K562 (cell line): ENCODE results near the gene DALRD3. TPM values are rescaled to one million over a fixed set of nuclear protein-coding genes. Genes with fewer than 3 reads are reported as not detected.

Experiments used
- ATAC-seq: fragments of 200-7000 bp; cut with Tn5 transposase; 3 replicates; pipeline ENCODE4 v1.9.1; 2020; ENCODE audit warnings: moderate library complexity
- BruUV-seq: library from RNA; stranded (reverse); fragments of 400-500 nt; replicated peaks from 2 replicates; lab custom pipeline; 2021; lab: Mats Ljungman, UMichigan
- CTCF ChIA-PET: fragments of 300-600 bp; formaldehyde crosslinking; extraction: SDS; loops from one replicate; lab custom pipeline; 2021; ENCODE audit warnings: low intra/inter-chr PET ratio; lab: Yijun Ruan, JAX
- POLR2A ChIA-PET: fragments of 300-600, 350-650 bp; sonication (Branson Sonifier 250); formaldehyde crosslinking; extraction: SDS; loops from one replicate; lab custom pipeline; 2021; ENCODE audit warnings: antibody characterized with exemption, inconsistent platforms; lab: Yijun Ruan, JAX
- DNase-seq, 4 experiments: peaks; one replicate each; pipeline versions ENCODE4 v3.0.0 to v3.0.0-alpha.2; 2011 to 2018; ENCODE audit warnings: low spot score in 3 of 4, mixed read lengths in 3 of 4; ENCODE audit errors: extremely low read depth in 1 of 4
- FAIRE-seq: peaks from 2 replicates; lab custom pipeline; 2011; peaks lifted over from hg19 to GRCh38; lab: Jason Lieb, UNC
- H2AFZ ChIP-seq: 2 replicates; pipeline ENCODE4 v1.6.0; 2011; ENCODE audit warnings: low read depth, low read length, control low read depth, inconsistent platforms
- H3K27ac ChIP-seq: fragments of 200-600 bp; 3 replicates; pipeline ENCODE4 v1.8.0; 2011; ENCODE audit warnings: low read depth, mild to moderate bottlenecking, control low read depth, inconsistent platforms, low read length, moderate library complexity, mixed read lengths; ENCODE audit errors: extremely low read depth
- H3K27me3 ChIP-seq, 2 experiments: fragments of 300-600 bp in 1 of 2; 2 replicates in 1 of 2; 3 replicates in 1 of 2; pipeline versions ENCODE4 v1.6.0 to v1.8.0; 2011; ENCODE audit warnings: inconsistent platforms in 2 of 2, low read length in 2 of 2, mild to moderate bottlenecking in 1 of 2, mixed read lengths in 1 of 2, moderate library complexity in 1 of 2; ENCODE audit not compliant: control insufficient read depth in 2 of 2, insufficient read depth in 2 of 2
- H3K36me3 ChIP-seq: fragments of 300-600 bp; 3 replicates; pipeline ENCODE4 v1.8.0; 2011; ENCODE audit warnings: mild to moderate bottlenecking, low read length, inconsistent platforms; ENCODE audit not compliant: control insufficient read depth, insufficient read depth
- H3K4me1 ChIP-seq, 2 experiments: fragments of 200-600 bp in 1 of 2; replicated peaks in 1 of 2; 2 replicates in 1 of 2; 3 replicates in 1 of 2; pipeline versions ENCODE4 v1.5.1 to v1.8.0; 2011; ENCODE audit warnings: inconsistent platforms in 2 of 2, low read length in 2 of 2, mild to moderate bottlenecking in 1 of 2, mixed read lengths in 1 of 2, moderate library complexity in 1 of 2; ENCODE audit not compliant: control insufficient read depth in 2 of 2, insufficient read depth in 2 of 2
- H3K4me2 ChIP-seq: 2 replicates; pipeline ENCODE4 v1.6.1; 2011; ENCODE audit warnings: low read length, control low read depth, inconsistent platforms, mixed read lengths; ENCODE audit not compliant: insufficient read depth
- H3K4me3 ChIP-seq: fragments of 200-600 bp; sonication (generic), shearing (Covaris generic); 2 replicates; pipeline ENCODE4 v1.5.1; 2016; ENCODE audit warnings: control low read depth, inconsistent platforms
- H3K79me2 ChIP-seq: fragments of 200-600 bp; 3 replicates; pipeline ENCODE4 v1.8.0; 2011; ENCODE audit warnings: low read length, inconsistent platforms; ENCODE audit not compliant: control insufficient read depth, insufficient read depth
- H3K9ac ChIP-seq, 2 experiments: 2 replicates each; pipeline versions ENCODE4 v1.6.0 to v1.6.1; 2011; ENCODE audit warnings: low read depth in 2 of 2, low read length in 2 of 2, control low read depth in 1 of 2, inconsistent platforms in 1 of 2, mild to moderate bottlenecking in 1 of 2, mixed read lengths in 1 of 2; ENCODE audit not compliant: insufficient read depth in 1 of 2
- H3K9me1 ChIP-seq: one replicate; pipeline ENCODE4 v1.6.0; 2011; ENCODE audit warnings: inconsistent platforms, mild to moderate bottlenecking, low read length, moderate library complexity; ENCODE audit not compliant: control insufficient read depth, insufficient read depth
- H3K9me3 ChIP-seq: replicated peaks from 2 replicates; pipeline ENCODE4 v1.5.1; 2011; ENCODE audit warnings: low read depth, low read length, inconsistent platforms; ENCODE audit not compliant: control insufficient read depth, insufficient read depth
- H4K20me1 ChIP-seq: replicated peaks from 2 replicates; pipeline ENCODE4 v1.6.1; 2011; ENCODE audit warnings: low read length, inconsistent platforms, mixed read lengths; ENCODE audit not compliant: control insufficient read depth, insufficient read depth
- CBX2 ChIP-seq: fragments of 200-600 bp; sonication (generic); IDR thresholded peaks from one replicate; pipeline ENCODE4 v1.6.1; 2012; ENCODE audit warnings: mild to moderate bottlenecking, low read length, inconsistent platforms; ENCODE audit not compliant: insufficient read depth, poor library complexity, severe bottlenecking
- E2F3 ChIP-seq: fragments of 250-450 bp; sonication (Bioruptor Pico); IDR thresholded peaks from 2 replicates; pipeline ENCODE4 v1.4.0; 2020; ENCODE audit warnings: mild to moderate bottlenecking
- NFE2 ChIP-seq: IDR thresholded peaks from 2 replicates; pipeline ENCODE4 v1.6.1; 2014; ENCODE audit warnings: antibody characterized with exemption, low read depth
- POLR2AphosphoS2 ChIP-seq: IDR thresholded peaks from 2 replicates; pipeline ENCODE4 v1.6.1; 2012; ENCODE audit warnings: low read length, improper control_type of control experiment
- POLR2AphosphoS5 ChIP-seq: IDR thresholded peaks from 2 replicates; pipeline ENCODE4 v1.6.1; 2011; ENCODE audit warnings: mild to moderate bottlenecking, low read depth, low read length, moderate library complexity; ENCODE audit not compliant: control insufficient read depth, insufficient read depth
- WGBS: fragments of 100-300 bp; shearing (Covaris generic); methylation state at CpG from one replicate; pipeline ENCODE4 v1.1.6; 2016; ENCODE audit warnings: low coverage, mixed read lengths; ENCODE audit not compliant: insufficient coverage; ENCODE audit errors: missing lambda C conversion rate; 5-methylcytosine and 5-hydroxymethylcytosine counted together
- in situ Hi-C: fragments of 300-500 bp; cut with MboI; formaldehyde crosslinking; loops from 4 replicates; pipeline ENCODE4 v1.15.0; 2018; ENCODE audit warnings: inconsistent platforms, mixed read lengths
- intact Hi-C: fragments of 100-400 bp; cut with micrococcal nuclease; formaldehyde crosslinking; loops from 2 replicates; pipeline ENCODE4 v1.14.2; 2022
- polyA plus RNA-seq, 8 experiments: library from polyadenylated mRNA; depleted of rRNA in 4 of 8; stranded (reverse) in 5 of 8; unstranded in 3 of 8; fragments of >200 nt; fragmentation: Nextera tagmentation in 2 of 8; fragmentation: Illumina TruSeq in 1 of 8; extraction: Ambion mirVana in 2 of 8; extraction: Trizol in 1 of 8; gene quantifications; 2 replicates each; pipeline versions ENCODE4 v1.2.1 to v1.2.3, GENCODE V29; 2011 to 2014; ENCODE audit warnings: inconsistent platforms in 1 of 8, missing spikeins in 1 of 8
- total RNA-seq, 7 experiments: library from RNA; depleted of rRNA in 6 of 7; stranded (reverse); fragments of >200 nt in 6 of 7; fragmentation: Illumina TruSeq in 2 of 7; extraction: Trizol in 2 of 7; gene quantifications; 2 replicates each; pipeline versions ENCODE4 v1.2.1 to v1.2.3, GENCODE V29; 2011 to 2021; ENCODE audit warnings: low replicate concordance in 1 of 7

Gene DALRD3
- total and polyA plus RNA-seq, 9 of the 15 experiments (the other 6 are each of a cell fraction or from before 2014, with no cell fraction given): 6.6 to 31.3 (median 14.4) TPM

- no peak overlapping the region for H2AFZ ChIP-seq
- peaks cover 9% of the 10 kb centered on the region for H3K9me1 ChIP-seq
- H3K4me2 ChIP-seq: peak overlapping the region; percentile 100
- no peak for ATAC-seq
- 80% methylated on average over 8 of the region's 9 CpGs for WGBS
- H3K4me1 ChIP-seq: peaks cover 37 to 50% of the 10 kb centered on the region in 2 experiments; a peak in 4 of 5 replicates
- peaks cover 12% of the 10 kb centered on the region for H4K20me1 ChIP-seq
- H3K9ac ChIP-seq: peak overlapping the region in 1 of 2 experiments; percentile 15; a peak in 2 of 4 replicates
- H3K36me3 ChIP-seq: peaks cover 89% of the 10 kb centered on the region
- no peak for FAIRE-seq
- no peaks in the 10 kb centered on the region for H3K9me3 ChIP-seq
- DNase-seq: no peak
- peaks cover 68% of the 10 kb centered on the region for H3K79me2 ChIP-seq
- TF ChIP-seq E2F3 (CRISPR knock-in tag) (no peak), POLR2AphosphoS2 (0 out of 2 replicates have a peak, but pooled peaks have one; percentile 5), NFE2 (no peak), POLR2AphosphoS5 (0 out of 2 replicates have a peak, but pooled peaks have one; percentile 7), CBX2 (no peak)
- intact Hi-C loops: loop anchor here (2.0 to 10.0 kb wide), 2 partner anchors 67 to 137 kb away; partner anchors contain the start of genes CCDC71 and QRICH1
- H3K27me3 ChIP-seq: no peaks in the 10 kb centered on the region
- CTCF ChIA-PET: no interaction called here
- in situ Hi-C loops: no loop called here
- H3K4me3 ChIP-seq: peak overlapping the region; percentile 74; the same call in 1 of the 2 replicates
- BruUV-seq: no TSS peak
- POLR2A ChIA-PET: interaction anchor here (0.6 to 3.8 kb wide), 4 partner anchors 8 to 667 kb away, joined by 3 to 19 read pairs (median 9); partner anchors contain the start of genes DALRD3 and QRICH1
- peak overlapping the region; percentile 89 for H3K27ac ChIP-seq
These were observed 9.3 kb upstream of the DALRD3 start for GRCh38 chr3:49027634-49028033.
